IMR-90 (cell line): ENCODE data around the gene MRPL28. TPM values are rescaled to one million over a fixed set of nuclear protein-coding genes. Genes with fewer than 3 reads are reported as not detected.

Experiments used
- ATAC-seq: fragments of 200-7000 bp; cut with Tn5 transposase; 2 replicates; pipeline ENCODE4 v1.9.1; 2020; ENCODE audit warnings: low read depth, mild to moderate bottlenecking, moderate library complexity
- BruUV-seq: library from RNA; stranded (reverse); fragments of 400-500 nt; replicated peaks from 2 replicates; lab custom pipeline; 2021; lab: Mats Ljungman, UMichigan
- CTCF ChIA-PET: fragments of 300-600 bp; formaldehyde crosslinking; extraction: SDS; loops from one replicate; lab custom pipeline; 2021; ENCODE audit warnings: antibody characterized with exemption; lab: Yijun Ruan, JAX
- POLR2A ChIA-PET: fragments of 300-600 bp; sonication (Branson Sonifier 250); formaldehyde crosslinking; loops from one replicate; lab custom pipeline; 2022; ENCODE audit warnings: antibody characterized with exemption; ENCODE audit not compliant: unreplicated experiment; lab: Charles Lee
- DNase-seq: peaks from one replicate; pipeline ENCODE4 v3.0.0; 2013
- H2AFZ ChIP-seq: replicated peaks from 2 replicates; pipeline ENCODE3; 2013; ENCODE audit warnings: low read length, mild to moderate bottlenecking; ENCODE audit not compliant: poor library complexity
- H2AK5ac ChIP-seq: 2 replicates; pipeline ENCODE4 v1.6.1; 2013; ENCODE audit warnings: low read depth, low read length, inconsistent platforms
- H2AK9ac ChIP-seq: replicated peaks from 2 replicates; pipeline ENCODE3; 2013; ENCODE audit warnings: mild to moderate bottlenecking, low read depth, low read length, moderate library complexity; ENCODE audit not compliant: poor library complexity
- H2BK120ac ChIP-seq: 2 replicates; pipeline ENCODE4 v1.6.1; 2013; ENCODE audit warnings: low read depth, low read length, inconsistent platforms
- H2BK15ac ChIP-seq: 3 replicates; pipeline ENCODE4 v1.6.1; 2013; ENCODE audit warnings: low read depth, low read length, inconsistent platforms
- H2BK20ac ChIP-seq: 2 replicates; pipeline ENCODE4 v1.6.1; 2013; ENCODE audit warnings: low read depth, mild to moderate bottlenecking, inconsistent platforms, low read length, moderate library complexity
- H2BK5ac ChIP-seq: 2 replicates; pipeline ENCODE4 v1.6.1; 2013; ENCODE audit warnings: mild to moderate bottlenecking, low read depth, low read length, inconsistent platforms; ENCODE audit not compliant: poor library complexity, severe bottlenecking
- H3K14ac ChIP-seq: replicated peaks from 2 replicates; pipeline ENCODE4 v1.6.1; 2013; ENCODE audit warnings: low read depth, low read length, inconsistent platforms
- H3K18ac ChIP-seq: 2 replicates; pipeline ENCODE4 v1.6.1; 2013; ENCODE audit warnings: low read depth, low read length, control low read depth
- H3K23ac ChIP-seq: 2 replicates; pipeline ENCODE4 v1.6.1; 2013; ENCODE audit warnings: low read depth, low read length, inconsistent platforms
- H3K27ac ChIP-seq: 2 replicates; pipeline ENCODE4 v1.5.1; 2013; ENCODE audit warnings: mild to moderate bottlenecking, control low read depth, low read length; ENCODE audit not compliant: insufficient read depth
- H3K27me3 ChIP-seq: 2 replicates; pipeline ENCODE4 v1.6.1; 2013; ENCODE audit warnings: low read length; ENCODE audit not compliant: control insufficient read depth, insufficient read depth
- H3K36me3 ChIP-seq: 2 replicates; pipeline ENCODE4 v1.6.1; 2013; ENCODE audit warnings: low read length, mixed read lengths; ENCODE audit not compliant: control insufficient read depth, insufficient read depth
- H3K4ac ChIP-seq: 2 replicates; pipeline ENCODE4 v1.6.1; 2013; ENCODE audit warnings: low read depth, low read length, inconsistent platforms
- H3K4me1 ChIP-seq: 2 replicates; pipeline ENCODE4 v1.6.1; 2013; ENCODE audit warnings: low read length, mixed read lengths; ENCODE audit not compliant: control insufficient read depth, insufficient read depth
- H3K4me2 ChIP-seq: 2 replicates; pipeline ENCODE4 v1.6.1; 2013; ENCODE audit warnings: low read depth, mild to moderate bottlenecking, control low read depth, low read length, moderate library complexity
- H3K4me3 ChIP-seq: 2 replicates; pipeline ENCODE4 v1.5.1; 2013; ENCODE audit warnings: low read depth, mild to moderate bottlenecking, control low read depth, low read length, moderate library complexity; ENCODE audit not compliant: insufficient read depth
- H3K56ac ChIP-seq: 2 replicates; pipeline ENCODE4 v1.6.1; 2013; ENCODE audit warnings: low read length, inconsistent platforms; ENCODE audit not compliant: insufficient read depth; ENCODE audit errors: extremely low read depth
- H3K79me1 ChIP-seq, 2 experiments: 2 replicates each; pipeline ENCODE4 v1.6.1; 2013; ENCODE audit warnings: low read length in 2 of 2, inconsistent platforms in 1 of 2, low read depth in 1 of 2
- H3K9ac ChIP-seq: 2 replicates; pipeline ENCODE4 v1.6.1; 2013; ENCODE audit warnings: low read depth, low read length, control low read depth
- H3K9me1 ChIP-seq: 2 replicates; pipeline ENCODE4 v1.6.1; 2013; ENCODE audit warnings: low read length, inconsistent platforms; ENCODE audit not compliant: insufficient read depth
- H3K9me3 ChIP-seq: 2 replicates; pipeline ENCODE4 v1.6.1; 2013; ENCODE audit warnings: low read length; ENCODE audit not compliant: control insufficient read depth, insufficient read depth
- H4K20me1 ChIP-seq: 2 replicates; pipeline ENCODE4 v1.6.1; 2013; ENCODE audit warnings: low read length, inconsistent platforms; ENCODE audit not compliant: insufficient read depth
- H4K5ac ChIP-seq: 2 replicates; pipeline ENCODE4 v1.6.1; 2013; ENCODE audit warnings: mild to moderate bottlenecking, low read depth, low read length, control low read depth
- H4K8ac ChIP-seq, 2 experiments: 2 replicates each; pipeline ENCODE4 v1.6.1; 2013; ENCODE audit warnings: low read depth in 2 of 2, low read length in 2 of 2, control low read depth in 1 of 2, inconsistent platforms in 1 of 2
- H4K91ac ChIP-seq: 2 replicates; pipeline ENCODE4 v1.6.1; 2013; ENCODE audit warnings: low read depth, low read length, inconsistent platforms; ENCODE audit not compliant: insufficient read depth
- CHD1 ChIP-seq: IDR thresholded peaks from 2 replicates; pipeline ENCODE4 v1.6.1; 2012; ENCODE audit warnings: low read depth, low read length, improper control_type of control experiment
- MAFK ChIP-seq: IDR thresholded peaks from 2 replicates; pipeline ENCODE4 v1.6.1; 2012; ENCODE audit warnings: low read depth, low read length, improper control_type of control experiment
- MAZ ChIP-seq: IDR thresholded peaks from 2 replicates; pipeline ENCODE4 v1.6.1; 2012; ENCODE audit warnings: low read depth, mild to moderate bottlenecking, low read length, improper control_type of control experiment, moderate library complexity, borderline replicate concordance
- RCOR1 ChIP-seq: IDR thresholded peaks from 2 replicates; pipeline ENCODE4 v1.6.1; 2012; ENCODE audit warnings: mild to moderate bottlenecking, low read length, improper control_type of control experiment; ENCODE audit not compliant: insufficient replicate concordance
- RFX5 ChIP-seq: IDR thresholded peaks from 2 replicates; pipeline ENCODE4 v1.8.0; 2012; ENCODE audit warnings: low read depth, mild to moderate bottlenecking, low read length, moderate library complexity
- WGBS, 2 experiments: methylation state at CpG; one replicate each; pipeline versions ENCODE4 v1.1.5 to v1.1.7; 2013; ENCODE audit warnings: missing lambda C conversion rate in 2 of 2; ENCODE audit not compliant: insufficient read length in 1 of 2; ENCODE audit errors: extremely low coverage in 2 of 2; 5-methylcytosine and 5-hydroxymethylcytosine counted together
- dilution Hi-C: fragments of 300-500 bp; cut with HindIII; formaldehyde crosslinking; loops from one replicate; pipeline ENCODE4 v1.14.3; 2018; ENCODE audit warnings: low sequenced_read_pairs; ENCODE audit not compliant: unreplicated experiment
- in situ Hi-C: fragments of 300-500 bp; cut with MboI; formaldehyde crosslinking; loops from 3 replicates; pipeline ENCODE4 v1.14.3; 2019; ENCODE audit warnings: low sequenced_read_pairs, inconsistent platforms, mixed read lengths
- intact Hi-C: fragments of 100-400 bp; cut with micrococcal nuclease; formaldehyde crosslinking; loops from 2 replicates; pipeline ENCODE4 v1.10.0; 2022
- polyA plus RNA-seq, 3 experiments: library from polyadenylated mRNA; depleted of rRNA; stranded (reverse); fragments of >200 nt; gene quantifications; 2 replicates each; pipeline ENCODE4 v1.2.3, GENCODE V29; 2012; ENCODE audit warnings: low replicate concordance in 1 of 3
- total RNA-seq: library from RNA; depleted of rRNA; stranded (reverse); fragments of >200 nt; gene quantifications from 2 replicates; pipeline ENCODE4 v1.2.3, GENCODE V29; 2012

Gene MRPL28
- total and polyA plus RNA-seq, 2 of the 4 experiments (the other 2 are of a cell fraction): 104 to 181 TPM

DNA sequence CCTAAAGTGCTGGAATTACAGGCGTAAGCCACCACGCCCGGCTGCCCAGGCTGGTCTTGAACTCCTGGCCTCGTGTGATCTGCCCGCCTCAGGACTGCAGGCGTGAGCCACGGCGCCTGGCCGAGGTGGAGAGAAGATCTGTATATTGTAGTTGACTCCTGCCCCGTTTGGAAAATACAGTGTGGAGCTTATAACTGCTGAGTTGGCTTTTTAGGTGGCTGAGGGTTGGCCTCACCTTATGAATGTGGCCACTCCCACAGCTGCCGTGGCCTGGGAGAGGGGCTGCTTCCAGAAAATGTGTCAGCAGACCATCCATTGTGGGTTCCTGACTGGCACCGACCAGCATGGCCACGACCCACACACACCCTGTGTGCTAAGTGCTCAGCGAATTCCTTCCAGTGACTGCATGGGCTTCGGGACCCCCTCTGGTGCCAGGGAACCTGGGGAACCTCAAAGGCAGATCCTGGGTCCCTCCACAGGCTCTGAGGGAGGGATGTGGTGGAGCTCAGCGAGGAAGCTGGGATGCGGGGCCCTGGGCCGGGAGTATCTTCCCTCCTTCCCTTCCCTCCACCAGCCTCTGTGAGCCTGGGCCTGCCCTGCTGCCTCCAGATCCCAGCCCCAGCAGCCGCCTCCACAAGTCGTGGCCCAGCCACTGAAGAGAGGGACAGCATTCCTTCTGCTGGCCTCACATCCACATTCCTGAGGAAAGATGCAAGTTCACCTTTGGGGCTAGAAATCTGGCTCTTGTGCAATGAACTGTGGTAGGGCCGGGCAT lies 44.2 kb upstream of the MRPL28 start:
- H2BK20ac ChIP-seq: no peak overlapping the region
- dilution Hi-C loops (no loop called here), in situ Hi-C loops (no loop called here), intact Hi-C loops (no loop called here)
- POLR2A ChIA-PET: no interaction called here
- no TSS peak for BruUV-seq
- no peak for DNase-seq
- H2AFZ ChIP-seq: peak overlapping the region; percentile 41
- no peak overlapping the region for H4K5ac ChIP-seq
- no peaks in the 10 kb centered on the region for H3K79me1 ChIP-seq
- H3K9me3 ChIP-seq: no peaks in the 10 kb centered on the region
- H3K9ac ChIP-seq: no peak overlapping the region
- no peak overlapping the region for H3K4ac ChIP-seq
- no peaks in the 10 kb centered on the region for H3K4me1 ChIP-seq
- H3K9me1 ChIP-seq: no peaks in the 10 kb centered on the region
- no peak overlapping the region for H4K91ac ChIP-seq
- CTCF ChIA-PET: no interaction called here
- H3K4me2 ChIP-seq: no peak overlapping the region
- no peak overlapping the region for H3K23ac ChIP-seq
- no peaks in the 10 kb centered on the region for H3K27me3 ChIP-seq
- H3K27ac ChIP-seq: no peak overlapping the region
- H3K14ac ChIP-seq: no peak overlapping the region
- H3K56ac ChIP-seq: no peak overlapping the region
- TF ChIP-seq RCOR1: no peak
- no peak for TF ChIP-seq MAZ
- no peak for TF ChIP-seq RFX5
- peak; percentile 92 for TF ChIP-seq MAFK
- TF ChIP-seq CHD1: no peak
- peak; percentile 53 for ATAC-seq
- 100% methylated on average over 1 of the region's 21 CpGs; no CpG with 5 or more reads in 1 of the 2 experiments for WGBS, 2 experiments
- no peak overlapping the region for H2AK9ac ChIP-seq
- H2AK5ac ChIP-seq: no peak overlapping the region; the same call in 1 of the 2 replicates
- H2BK120ac ChIP-seq: no peak overlapping the region
- H2BK5ac ChIP-seq: no peak overlapping the region
- no peak overlapping the region for H3K18ac ChIP-seq
- H4K20me1 ChIP-seq: no peaks in the 10 kb centered on the region
- H2BK15ac ChIP-seq: no peak overlapping the region
- H3K36me3 ChIP-seq: 0 out of 2 replicates have a peak, but pooled peaks cover 2% of the 10 kb centered on the region
- H3K4me3 ChIP-seq: no peak overlapping the region
- H4K8ac ChIP-seq: no peak overlapping the region
